ENCODE results near the gene FAT2.

FAT2 gene

GRCh38 chr5:151622367-151623088, 31.4 kb upstream of the FAT2 start:
- H3K4me3 ChIP-seq (ENCODE audit: low read depth, low read length) = no peak overlapping the region
- DNase-seq (ENCODE audit: low read depth, low spot score) = no peak
- CTCF ChIA-PET = interaction anchor here (1.3 kb wide), 1 partner anchor 118 kb away, joined by 3 read pairs; no protein-coding TSS in a partner anchor
- POLR2A ChIA-PET = no interaction called here
- no peak for TF ChIP-seq CTCF (IDR thresholded peaks at IDR 0.05; ENCODE audit: insufficient read depth, low read length, missing control alignments)

GRCh38 chr5:151620461-151620840, 29.3 kb upstream of the FAT2 start:
- ChIA-PET CTCF (interaction anchor here (1.7 kb wide), 1 partner anchor 569 kb away, joined by 3 read pairs; no protein-coding TSS in a partner anchor), POLR2A (no interaction called here)
- H3K4me3 ChIP-seq (ENCODE audit: low read depth, low read length) = no peak overlapping the region
- no peak for TF ChIP-seq CTCF (IDR thresholded peaks at IDR 0.05; ENCODE audit: insufficient read depth, low read length, missing control alignments)
- DNase-seq (ENCODE audit: low read depth, low spot score) = no peak

GRCh38 chr5:151619812-151620460, 28.8 kb upstream of the FAT2 start:
- ChIA-PET POLR2A (no interaction called here), CTCF (interaction anchor here (1.7 kb wide), 1 partner anchor 568 kb away, joined by 3 read pairs; no protein-coding TSS in a partner anchor)
- no peak for TF ChIP-seq CTCF (IDR thresholded peaks at IDR 0.05; ENCODE audit: insufficient read depth, low read length, missing control alignments)
- DNase-seq (ENCODE audit: low read depth, low spot score) = no peak
- no peak overlapping the region for H3K4me3 ChIP-seq (ENCODE audit: low read depth, low read length)

- H3K4me3 ChIP-seq (ENCODE audit: low read depth, low read length) = no peak overlapping the region
- ChIA-PET POLR2A (no interaction called here), CTCF (interaction anchor here (1.7 kb wide), 1 partner anchor 567 kb away, joined by 3 read pairs; no protein-coding TSS in a partner anchor)
- no peak for DNase-seq (ENCODE audit: low read depth, low spot score)
- no peak for TF ChIP-seq CTCF (IDR thresholded peaks at IDR 0.05; ENCODE audit: insufficient read depth, low read length, missing control alignments)
These were observed 27.8 kb upstream of the FAT2 start for GRCh38 chr5:151618907-151619306.

- TF ChIP-seq CTCF (IDR thresholded peaks at IDR 0.05; ENCODE audit: insufficient read depth, low read length, missing control alignments) = no peak
- DNase-seq (ENCODE audit: low read depth, low spot score) = no peak
- ChIA-PET CTCF (no interaction called here), POLR2A (no interaction called here)
- no peak overlapping the region for H3K4me3 ChIP-seq (ENCODE audit: low read depth, low read length)
These were observed 26.9 kb upstream of the FAT2 start for GRCh38 chr5:151617841-151618710.

All from AG04449 (cell line).